ENCODE data around the gene WASF1.
A peak's percentile ranks its signal among the peaks of the same experiment; 100 is the strongest.

Gene WASF1

GRCh38 chr6:110179406-110180227, at the start of gene WASF1:
WASF1 (minus strand) TSS chr6:110179670; CDS start chr6:110127601, 52,069 bp downstream.
- DNase-seq, result peak; percentile 96

DNA sequence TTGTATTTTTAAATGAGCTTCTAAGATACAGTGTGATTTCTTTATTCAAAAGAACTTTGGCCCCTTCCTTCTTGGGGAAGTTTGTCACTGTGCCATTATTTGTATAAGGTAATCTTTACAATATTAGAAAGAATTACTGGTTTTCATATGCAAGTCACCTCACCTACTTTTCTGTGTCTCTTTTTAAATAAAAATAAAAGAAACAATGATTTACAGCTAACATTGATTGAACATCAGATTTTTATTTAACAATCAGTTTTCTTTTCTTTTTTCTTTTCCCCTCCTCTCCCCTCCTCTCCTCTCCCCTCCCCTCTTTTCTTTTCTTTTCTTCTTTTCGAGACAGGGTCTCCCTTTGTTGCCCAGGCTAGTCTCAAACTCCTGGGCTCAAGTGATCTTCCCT, 46.8 kb upstream of the WASF1 start:
- DNase-seq, result no peak

- no peak for DNase-seq
Measured at GRCh38 chr6:110221738-110222137, 42.3 kb upstream of the WASF1 start.

GRCh38 chr6:110217266-110217665, 37.8 kb upstream of the WASF1 start:
- no peak for DNase-seq

DNA sequence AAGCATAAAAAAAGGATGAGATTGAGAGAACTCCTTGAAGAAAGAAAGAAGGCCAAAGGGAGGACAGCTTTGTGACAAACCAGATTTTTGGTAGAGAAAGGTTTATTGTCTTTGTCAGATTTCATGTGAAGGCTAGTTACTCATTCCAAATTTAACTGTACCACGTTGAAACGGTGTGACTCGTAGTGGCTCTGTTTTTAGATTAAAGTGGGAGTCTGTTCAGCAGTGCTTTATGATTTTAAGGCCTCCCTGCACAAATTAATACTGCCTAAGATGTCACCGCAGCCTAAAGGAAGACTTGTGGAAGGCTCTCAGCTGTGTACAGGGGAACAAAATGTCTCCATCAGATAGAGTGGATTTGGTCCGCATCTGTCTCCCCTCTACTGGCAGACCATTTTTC, 36.7 kb upstream of the WASF1 start:
- no peak for DNase-seq

GRCh38 chr6:110214338-110214737, 34.9 kb upstream of the WASF1 start:
- DNase-seq, result no peak

DNA sequence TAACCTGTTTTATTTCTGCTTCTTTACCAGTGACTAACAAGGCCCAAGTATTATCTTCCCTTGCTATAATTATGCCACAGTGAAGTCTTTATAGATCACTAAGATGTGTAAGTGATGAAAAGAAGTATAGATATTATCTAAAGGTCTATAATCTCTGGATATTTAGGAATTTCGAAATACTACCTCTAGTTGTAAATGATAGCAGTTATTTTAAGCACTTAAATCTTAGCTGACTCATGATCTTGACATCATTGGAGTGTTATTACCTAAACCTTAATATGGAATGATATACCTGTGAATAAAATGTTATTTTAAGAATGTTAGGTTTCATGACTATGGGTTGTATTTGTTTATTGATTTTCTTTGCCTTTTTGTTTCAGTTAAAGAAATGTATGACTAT, 32.3 kb upstream of the WASF1 start:
- DNase-seq, result no peak

- DNase-seq, result no peak
Measured at GRCh38 chr6:110207652-110208051, 28.2 kb upstream of the WASF1 start.

DNA sequence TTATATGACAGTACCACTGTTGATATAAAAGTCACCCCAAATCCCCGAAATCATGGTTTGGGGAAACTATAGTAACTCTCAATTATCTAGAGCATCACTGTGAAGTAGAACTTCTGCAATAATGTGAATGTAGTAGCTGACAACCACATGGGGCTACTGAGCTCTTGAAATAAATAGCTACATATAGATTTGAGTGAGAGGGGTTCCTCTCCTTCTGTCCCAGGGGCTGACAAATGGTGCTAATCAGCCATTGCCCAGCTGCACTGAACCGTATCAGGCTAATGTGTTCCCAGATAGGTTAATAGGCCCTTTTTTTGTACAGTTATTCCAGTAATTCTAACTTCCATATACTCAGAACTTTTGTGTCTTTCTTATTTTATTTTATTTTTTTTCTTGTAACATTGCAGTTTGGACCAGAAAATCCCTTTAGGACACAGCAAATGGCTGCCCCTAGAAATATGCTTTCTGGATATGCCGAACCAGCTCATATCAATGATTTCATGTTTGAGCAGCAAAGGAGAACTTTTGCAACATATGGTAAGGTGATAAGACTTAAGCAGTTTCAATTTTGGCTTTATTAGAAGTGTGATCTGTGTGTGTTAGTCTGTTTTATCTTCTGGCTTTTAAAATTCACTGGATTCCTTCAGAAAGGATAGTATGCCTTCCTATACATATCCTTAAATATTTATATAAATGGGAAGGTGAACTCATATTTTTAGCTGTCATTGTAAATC, 21.8 kb upstream of the WASF1 start:
- DNase-seq, result no peak

DNA sequence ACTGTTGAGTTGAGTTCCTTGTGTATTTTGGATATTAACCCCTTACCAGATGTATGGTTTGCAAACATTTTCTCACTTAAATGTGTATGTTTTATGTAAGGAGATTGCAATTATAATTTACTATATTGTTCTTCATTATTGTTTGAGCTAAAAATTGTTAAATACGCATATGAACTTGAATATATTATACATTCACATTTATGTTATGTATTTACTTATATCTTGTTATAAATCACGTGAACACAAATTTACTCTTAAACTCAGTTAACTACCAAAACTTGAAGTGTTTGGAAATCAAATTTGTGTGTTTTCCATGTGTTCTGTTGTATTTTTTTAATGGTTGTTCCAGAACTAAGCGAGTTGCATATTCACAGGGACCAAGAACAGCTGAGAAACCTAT, 19.1 kb upstream of the WASF1 start:
- DNase-seq, result no peak

DNA sequence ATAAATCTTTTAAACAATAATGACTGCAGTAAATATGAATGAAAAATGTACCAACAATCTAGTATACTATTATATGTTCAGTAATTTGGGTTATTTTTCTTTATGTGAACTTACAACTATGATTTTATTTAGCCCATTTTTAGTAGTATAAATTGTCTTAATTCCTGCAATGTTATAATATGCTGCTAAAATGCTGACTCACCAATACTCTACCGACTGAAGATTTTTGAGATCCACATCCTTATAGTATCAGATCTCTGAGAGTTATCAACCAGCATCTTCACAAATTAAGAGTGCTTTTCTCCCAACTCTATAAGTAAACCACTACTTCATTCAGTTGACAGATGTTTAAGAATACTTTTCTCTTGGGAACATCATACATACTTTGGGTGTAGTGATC, 17.4 kb upstream of the WASF1 start:
- no peak for DNase-seq

- no peak for DNase-seq
Measured at GRCh38 chr6:110195639-110196038, 16.2 kb upstream of the WASF1 start.

GRCh38 chr6:110191477-110191876, 12.0 kb upstream of the WASF1 start:
- no peak for DNase-seq

GRCh38 chr6:110190726-110191125, 11.3 kb upstream of the WASF1 start:
- no peak for DNase-seq

GRCh38 chr6:110188791-110189190, 9.3 kb upstream of the WASF1 start:
- no peak for DNase-seq

GRCh38 chr6:110185879-110186278, 6.4 kb upstream of the WASF1 start:
- DNase-seq, result no peak

GRCh38 chr6:110183292-110183885, 3.9 kb upstream of the WASF1 start:
- no peak for DNase-seq

- no peak for DNase-seq
Measured at GRCh38 chr6:110181131-110182030, 1.9 kb upstream of the WASF1 start.

GRCh38 chr6:110180228-110181008, 948 bp upstream of the WASF1 start, which contains the start of gene CDC40:
CDC40 (plus strand) TSS chr6:110180427; CDS start chr6:110180445, 18 bp downstream.
- no peak for DNase-seq

GRCh38 chr6:110178626-110179405, 654 bp downstream of the WASF1 start:
- DNase-seq, result peak; percentile 88

DNA sequence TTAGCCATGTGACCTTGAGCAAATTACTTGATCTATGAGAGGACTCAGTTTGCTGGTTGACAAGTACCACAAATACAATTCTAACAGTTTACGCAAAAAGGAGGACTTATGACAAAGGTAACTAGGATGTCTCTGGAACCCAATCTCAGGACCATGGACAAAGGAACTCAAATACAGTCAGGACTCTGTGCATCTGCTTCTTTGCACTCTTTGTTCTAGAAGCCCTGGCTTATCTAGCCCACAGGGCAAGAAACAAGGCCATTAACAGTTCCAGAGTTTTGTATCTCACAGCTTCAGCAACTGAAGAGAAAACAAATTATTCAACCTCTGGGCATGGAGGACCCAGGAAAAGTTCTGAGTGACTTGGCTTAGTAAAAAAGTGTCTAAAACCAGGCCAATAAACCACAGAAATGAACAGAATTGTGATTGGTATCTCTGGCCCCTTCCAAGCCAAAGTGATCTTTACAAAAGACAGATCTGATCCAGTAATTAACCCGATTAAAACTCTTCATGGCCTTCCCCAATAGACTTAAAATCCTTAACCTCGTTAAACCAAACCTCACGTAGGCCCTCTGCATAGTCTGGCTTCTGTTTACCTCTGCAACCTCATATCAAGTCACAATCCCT, 5.9 kb downstream of the WASF1 start:
- no peak for DNase-seq
